Measurements from ENCODE around the gene DNMT3L.

- TF ChIP-seq CTCF (IDR thresholded peaks at IDR 0.05) (no peak), EP300 (IDR thresholded peaks at IDR 0.05) (no peak), POLR2A (IDR thresholded peaks at IDR 0.05; ENCODE audit: low read depth) (no peak), POLR2AphosphoS5 (IDR thresholded peaks at IDR 0.05) (no peak)
These were observed at the start of gene DNMT3L for GRCh38 chr21:44261675-44262295.
